NCI-H2196 treated with DMSO at 0.1 percent for 48 hours (cell line): Measurements from ENCODE around the gene SPINT2.
"Not testable (repeated sequence)": the region's sequence is repeated elsewhere in the genome, so short reads cannot be mapped to it uniquely, and the experiment has no call there.

Source experiments
- DNase-seq: peaks from one replicate; lab custom pipeline; 2025; ENCODE audit not compliant: unreplicated experiment; lab: John Stamatoyannopoulos, UW

SPINT2 gene, protein sequence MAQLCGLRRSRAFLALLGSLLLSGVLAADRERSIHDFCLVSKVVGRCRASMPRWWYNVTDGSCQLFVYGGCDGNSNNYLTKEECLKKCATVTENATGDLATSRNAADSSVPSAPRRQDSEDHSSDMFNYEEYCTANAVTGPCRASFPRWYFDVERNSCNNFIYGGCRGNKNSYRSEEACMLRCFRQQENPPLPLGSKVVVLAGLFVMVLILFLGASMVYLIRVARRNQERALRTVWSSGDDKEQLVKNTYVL

DNA sequence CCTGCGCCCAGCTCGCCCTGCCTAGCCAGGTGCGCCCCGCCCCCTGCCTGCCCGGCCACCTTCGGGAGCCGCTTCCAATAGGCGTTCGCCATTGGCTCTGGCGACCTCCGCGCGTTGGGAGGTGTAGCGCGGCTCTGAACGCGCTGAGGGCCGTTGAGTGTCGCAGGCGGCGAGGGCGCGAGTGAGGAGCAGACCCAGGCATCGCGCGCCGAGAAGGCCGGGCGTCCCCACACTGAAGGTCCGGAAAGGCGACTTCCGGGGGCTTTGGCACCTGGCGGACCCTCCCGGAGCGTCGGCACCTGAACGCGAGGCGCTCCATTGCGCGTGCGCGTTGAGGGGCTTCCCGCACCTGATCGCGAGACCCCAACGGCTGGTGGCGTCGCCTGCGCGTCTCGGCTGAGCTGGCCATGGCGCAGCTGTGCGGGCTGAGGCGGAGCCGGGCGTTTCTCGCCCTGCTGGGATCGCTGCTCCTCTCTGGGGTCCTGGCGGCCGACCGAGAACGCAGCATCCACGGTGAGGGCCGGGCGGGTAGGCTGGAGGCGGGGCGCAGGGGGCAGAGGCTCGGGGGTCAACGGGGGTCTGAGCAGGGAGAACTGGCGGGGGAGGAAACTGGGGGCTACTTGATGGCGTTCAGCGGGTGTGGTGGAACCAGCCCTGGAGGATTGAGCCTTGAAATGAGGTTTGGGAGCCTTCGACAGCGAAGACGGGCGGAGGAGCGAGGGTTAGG is at the start of gene SPINT2:
Gene SPINT2 (plus strand): TSS at position 88 of the 727 bp plus-strand sequence. CDS start 320 bp downstream, at position 408.
- no peak for DNase-seq

DNA sequence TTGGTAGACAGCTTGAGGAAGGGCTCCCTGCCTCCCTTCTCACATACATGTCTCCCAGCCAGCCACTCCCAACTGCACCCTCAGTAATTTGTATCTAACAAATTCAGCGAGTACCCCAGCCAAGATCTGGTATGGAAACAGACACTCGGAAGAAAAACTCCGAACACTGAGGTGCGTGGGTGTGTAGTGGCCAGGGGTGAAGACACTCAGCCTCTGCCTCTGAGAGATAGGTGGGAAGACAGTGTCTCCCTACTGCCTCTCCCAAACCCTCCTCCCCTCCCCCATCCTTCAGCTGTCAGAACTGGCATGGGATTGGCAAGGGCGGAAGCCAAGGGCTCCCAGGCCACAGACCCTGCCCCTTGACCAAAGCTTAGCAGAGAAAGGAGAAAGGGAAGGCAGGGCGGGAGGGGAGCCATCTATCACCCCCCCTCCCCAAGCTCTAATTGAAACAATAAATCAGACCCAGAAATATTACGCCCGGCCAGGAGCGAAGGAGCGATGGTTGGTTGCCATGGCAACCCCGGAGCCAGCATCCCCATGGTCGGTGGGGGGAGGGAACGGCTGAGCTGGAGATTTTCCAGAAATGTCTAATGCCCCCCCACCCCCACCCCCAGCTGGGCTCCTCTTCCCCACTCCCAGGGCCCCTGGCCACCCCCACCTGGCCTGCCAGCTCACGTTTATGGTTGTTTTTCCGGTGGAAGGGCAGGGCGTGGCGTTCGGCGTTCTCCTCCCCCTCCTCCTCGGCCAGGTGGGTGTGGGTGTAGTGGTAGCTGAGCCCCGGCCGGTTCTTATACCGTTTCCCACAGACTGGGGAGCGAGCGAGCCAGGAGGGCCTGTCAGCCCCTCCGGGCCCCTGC is 47.4 kb upstream of the SPINT2 start:
- no peak for DNase-seq

DNA sequence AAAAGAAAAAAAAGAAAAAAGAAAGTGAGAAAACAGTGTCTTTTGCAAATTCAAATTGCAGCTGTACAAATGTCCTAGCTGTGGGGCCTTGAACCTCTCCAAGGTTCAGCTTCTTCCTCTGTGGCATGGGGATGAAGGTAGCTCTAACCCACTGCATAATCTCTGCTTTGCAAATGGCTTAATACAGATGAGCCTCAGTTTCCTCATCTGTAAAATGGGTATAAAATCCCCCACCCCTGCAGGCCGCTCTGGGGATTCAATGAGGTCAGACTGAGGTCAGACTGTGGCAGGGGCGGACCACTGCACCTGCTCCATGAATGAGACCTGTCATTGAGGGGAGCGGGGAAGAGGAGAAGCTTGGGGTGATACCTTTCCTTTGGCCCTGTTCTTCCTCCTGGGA is 46.2 kb upstream of the SPINT2 start:
- DNase-seq: no peak

DNA sequence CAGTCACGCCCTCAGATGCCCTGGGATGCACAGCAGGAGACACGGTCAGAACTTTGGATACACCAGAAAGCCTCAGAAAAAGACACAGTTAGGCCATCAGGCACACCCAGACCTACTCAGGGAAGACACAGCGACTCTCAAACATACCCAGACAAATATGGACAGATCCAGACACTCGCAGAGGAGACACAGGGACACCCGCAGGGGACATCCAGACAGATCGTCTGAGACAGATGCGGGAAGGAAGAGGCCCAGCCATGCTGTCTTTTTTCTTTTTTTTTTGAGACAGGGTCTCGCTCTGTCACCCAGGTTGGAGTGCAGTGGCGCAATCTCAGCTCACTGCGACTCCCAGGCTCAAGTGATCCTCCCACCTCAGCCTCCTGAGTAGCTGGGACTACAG is 45.2 kb upstream of the SPINT2 start:
- DNase-seq: no peak

DNA sequence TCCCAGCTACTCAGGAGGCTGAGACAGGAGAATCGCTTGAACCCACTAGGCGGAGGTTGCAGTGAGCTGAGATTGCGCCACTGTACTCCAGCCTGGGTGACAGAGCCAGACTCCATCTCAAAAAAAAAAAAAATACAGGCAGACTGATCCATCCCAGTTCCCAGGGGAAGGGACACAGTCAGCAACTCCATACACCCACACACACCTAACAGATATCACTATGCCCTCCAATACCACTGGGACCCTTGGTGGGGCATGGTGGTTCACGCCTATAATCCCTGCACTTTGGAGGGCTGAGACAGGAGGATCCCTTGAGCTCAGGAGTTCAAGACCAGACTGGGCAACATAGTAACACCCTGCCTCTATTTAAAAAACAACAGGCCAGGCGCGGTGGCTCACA is 43.0 kb upstream of the SPINT2 start:
- DNase-seq: no peak

DNA sequence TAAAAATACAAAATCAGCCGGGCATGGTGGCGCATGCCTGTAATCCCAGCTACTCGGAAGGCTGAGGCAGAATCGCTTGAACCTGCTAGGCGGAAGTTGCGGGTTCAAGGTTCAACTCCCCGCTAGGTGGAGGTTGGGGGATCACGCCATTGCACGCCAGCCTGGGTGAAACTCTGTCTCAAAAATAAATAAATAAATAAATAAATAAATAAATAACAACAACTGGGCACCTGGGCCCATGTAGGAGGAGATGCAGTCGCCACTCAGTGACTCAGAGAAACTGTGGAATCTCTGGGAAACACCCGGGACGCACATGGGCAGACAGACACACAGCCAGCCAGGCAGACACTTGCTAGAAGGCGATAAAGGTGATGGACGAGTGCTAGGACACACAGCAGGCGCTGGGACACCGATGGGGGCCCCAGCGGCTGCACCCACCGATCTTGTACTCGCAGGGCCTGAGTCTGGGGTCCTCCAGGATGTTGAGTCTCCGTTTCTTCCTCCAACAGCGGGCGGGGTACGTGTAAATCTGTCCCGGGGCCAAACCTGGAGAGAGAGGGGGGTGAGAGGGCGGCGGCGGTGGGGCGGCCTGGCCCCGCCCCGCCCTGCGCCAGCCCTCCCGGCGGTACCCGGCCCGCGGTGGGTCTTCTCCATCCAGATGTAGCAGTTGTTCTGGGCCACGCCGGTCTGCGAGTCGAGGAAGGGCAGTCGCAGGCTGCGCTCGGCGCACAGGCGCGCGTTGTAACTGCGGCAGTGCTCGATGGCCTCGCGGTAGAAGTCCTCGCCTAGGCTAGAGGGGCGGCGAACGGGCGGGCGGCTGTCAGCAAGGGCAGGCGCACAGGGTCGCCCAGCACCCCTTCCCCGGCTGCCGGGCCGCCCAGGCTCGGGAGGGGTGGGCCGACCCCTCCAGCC is 42.2 kb upstream of the SPINT2 start:
- DNase-seq: no peak

DNA sequence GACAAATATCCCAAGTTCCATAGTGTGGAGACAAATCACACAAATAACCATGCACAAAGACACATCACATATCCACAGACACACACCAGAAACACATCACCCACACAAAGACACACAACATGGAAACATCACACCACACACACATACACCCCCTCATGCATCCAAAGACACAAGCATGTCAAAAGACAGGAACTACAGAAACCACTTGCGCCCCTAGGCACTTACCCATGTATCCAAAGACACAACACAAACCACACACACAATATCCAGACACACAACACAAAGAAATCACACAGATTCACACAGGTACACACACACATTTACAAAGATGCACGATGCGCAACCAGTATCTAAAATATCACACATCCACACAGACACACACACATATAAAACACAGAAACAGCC is 41.3 kb upstream of the SPINT2 start:
- DNase-seq: no peak

DNA sequence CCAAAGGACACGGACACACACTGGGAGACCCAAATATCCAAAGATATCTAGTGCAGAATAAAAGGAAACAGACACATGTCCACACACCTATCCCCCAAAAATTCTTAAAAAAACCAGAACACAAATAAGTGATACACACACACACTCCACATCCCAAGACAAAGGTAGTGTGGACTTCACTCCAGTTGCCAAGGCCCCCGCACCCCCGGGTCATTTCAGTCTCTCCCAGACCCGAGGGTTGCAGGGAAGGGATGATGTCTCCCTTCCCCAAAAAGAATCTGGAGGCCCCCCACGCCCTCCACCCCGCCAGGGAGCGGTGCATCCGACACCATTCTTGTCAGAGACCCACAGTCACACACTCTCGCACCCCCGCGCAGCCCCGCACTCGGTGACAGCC is 40.8 kb upstream of the SPINT2 start:
- DNase-seq: no peak

DNA sequence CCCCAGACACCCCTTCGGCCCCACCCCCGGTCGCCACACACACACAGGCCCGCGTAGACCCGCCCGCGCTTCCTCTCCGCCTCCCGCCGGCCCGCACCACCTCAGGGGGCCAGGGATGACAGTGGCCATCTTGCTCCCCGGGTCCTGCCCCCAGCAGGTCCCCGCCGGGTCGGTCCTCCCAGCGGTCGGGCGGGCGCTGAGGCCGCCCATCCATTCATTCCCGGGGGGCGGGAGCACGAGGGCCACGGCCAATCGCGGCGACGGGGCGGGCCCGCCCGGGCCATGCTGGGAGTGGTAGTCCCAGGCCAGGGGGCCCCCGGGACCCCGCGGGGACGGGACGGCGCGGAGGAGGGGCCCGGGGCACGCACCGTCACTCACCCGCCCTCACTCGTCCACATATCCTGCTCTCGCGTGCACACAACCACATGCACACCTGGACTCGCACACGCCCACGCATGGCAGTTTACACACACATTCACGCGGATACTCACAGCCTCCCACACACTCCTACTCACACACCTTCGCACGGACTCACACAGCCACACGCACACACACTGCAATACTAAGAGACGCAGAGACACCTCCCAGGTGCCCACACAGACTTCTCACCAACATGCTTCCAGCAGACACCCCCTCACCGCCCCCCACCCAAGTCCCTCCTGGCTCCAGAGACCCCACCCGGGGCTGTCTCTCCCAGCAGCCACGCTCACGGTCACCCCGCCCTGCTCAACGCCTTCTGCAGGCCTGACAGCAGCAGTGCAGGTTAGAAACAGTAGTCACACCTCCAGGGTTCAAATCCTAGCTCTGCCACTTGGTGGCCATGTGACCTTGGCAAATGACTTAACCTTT is 40.1 kb upstream of the SPINT2 start, which contains the start of gene DPF1:
Gene DPF1 (minus strand): TSS at position 209 of the 849 bp plus-strand sequence. CDS start 80 bp downstream, at position 129.
- peak; percentile 49 for DNase-seq

DNA sequence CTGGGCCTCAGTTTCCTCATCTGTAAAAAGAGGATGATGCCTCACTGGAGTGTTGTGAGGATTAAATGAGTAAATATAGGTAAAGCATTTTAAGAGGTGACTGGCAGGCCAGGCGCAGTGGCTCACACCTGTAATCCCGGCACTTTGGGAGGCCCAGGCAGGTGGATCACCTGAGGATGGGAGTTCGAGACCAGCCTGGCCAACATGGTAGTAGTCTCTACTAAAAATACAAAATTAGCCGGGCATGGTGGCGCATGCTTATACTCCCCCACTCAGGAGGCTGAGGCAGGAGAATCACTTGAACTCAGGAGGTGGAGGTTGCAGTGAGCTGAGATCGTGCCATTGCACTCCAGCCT is 39.5 kb upstream of the SPINT2 start:
- not testable (repeated sequence) for DNase-seq

DNA sequence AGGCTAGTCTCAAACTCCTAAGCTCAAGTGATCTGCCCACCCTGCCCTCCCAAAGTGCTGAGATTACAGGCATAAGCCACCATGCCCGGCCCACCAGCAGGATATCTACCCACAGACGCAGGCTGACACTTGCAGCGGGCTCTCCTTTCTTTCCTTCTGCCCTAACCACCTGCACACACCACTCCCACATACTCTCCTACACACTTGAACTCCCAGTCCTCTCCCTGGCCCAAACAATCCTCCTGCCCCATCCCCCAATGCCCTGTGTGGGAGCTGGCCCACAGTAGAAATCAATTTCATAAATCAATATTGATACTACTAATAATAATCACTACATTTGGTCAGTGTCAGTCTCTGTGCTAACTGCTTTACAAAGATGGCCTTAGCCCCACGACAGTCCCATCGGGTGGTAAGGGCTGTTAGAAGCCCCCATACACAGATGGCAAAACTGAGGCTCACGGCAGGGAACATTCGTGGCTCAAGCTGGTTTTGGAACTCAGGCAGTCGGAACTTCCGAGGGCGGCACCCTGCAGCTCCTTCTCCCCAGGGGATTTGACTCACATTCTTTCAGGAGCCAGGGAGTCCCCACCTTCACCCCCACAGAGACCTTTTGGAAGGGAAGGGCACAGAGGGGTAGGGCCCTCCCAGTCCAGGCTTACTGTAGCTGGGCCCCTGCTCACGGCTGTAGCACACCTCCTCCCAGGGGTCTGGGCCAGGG is 36.9 kb upstream of the SPINT2 start:
- DNase-seq: no peak

DNA sequence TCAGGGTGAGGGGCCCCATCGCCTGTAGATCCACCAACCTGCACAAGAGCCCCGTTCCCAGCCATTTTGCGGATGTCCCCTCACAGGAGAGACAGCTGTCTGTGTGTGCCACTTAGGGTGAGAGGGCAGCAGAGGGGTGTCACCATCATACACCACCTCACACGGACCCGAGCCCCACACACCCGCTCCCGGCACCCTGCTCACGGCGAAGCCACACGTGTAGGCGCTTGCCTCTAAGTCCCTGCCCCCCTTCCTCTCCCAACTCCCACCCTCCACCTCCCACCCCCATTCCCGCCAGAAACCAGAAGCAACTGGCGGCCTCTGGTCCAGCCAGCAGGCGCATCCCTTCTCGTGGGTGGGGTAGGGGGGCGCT is 36.4 kb upstream of the SPINT2 start:
- DNase-seq: no peak

DNA sequence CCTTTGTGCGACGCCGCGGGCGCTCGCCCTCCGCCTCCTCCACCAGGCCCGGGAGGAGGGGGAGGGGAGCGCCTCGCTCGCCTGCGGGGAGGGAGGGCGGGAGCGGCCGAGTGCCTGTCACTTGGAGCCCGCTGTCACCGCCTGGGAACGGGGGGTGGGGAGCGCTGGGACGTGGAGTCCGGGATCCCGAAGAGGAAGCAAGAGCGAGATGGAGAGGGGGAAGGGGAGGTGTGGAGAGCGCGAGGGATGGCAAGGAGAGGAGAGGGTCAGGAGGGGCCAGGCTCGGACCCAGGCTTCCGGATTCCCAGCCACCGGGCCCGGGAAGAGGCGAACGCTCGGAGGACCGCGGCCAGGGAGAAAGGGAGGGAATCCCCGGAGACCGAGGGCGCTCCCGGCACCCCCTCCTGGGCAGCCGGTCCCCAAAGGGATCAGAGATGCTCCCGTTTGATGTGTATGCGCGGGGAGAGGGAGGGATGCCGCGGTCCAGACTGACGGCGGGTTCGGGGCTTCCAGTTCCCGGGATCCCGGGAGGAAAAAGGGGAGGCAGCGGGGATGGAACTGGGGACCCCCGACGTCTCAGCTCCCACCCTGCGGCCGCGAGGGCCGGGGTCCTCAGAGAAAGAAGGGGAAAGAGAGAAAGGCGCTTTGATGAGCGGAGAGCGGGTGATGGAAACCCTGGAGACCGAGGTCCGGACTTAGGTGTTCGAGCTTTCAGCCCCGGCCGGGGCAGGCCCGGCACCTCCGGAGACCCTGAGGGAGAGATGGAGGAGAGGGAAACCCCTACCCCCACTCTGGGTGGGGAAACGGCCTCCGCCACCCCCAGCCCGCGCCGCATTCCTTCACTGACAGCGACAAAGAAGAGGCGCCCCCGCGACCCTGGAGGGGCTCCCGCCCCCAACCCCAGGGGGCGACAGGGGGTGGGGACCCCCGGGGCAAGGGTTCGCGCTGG is 35.6 kb upstream of the SPINT2 start:
- DNase-seq: no peak

DNA sequence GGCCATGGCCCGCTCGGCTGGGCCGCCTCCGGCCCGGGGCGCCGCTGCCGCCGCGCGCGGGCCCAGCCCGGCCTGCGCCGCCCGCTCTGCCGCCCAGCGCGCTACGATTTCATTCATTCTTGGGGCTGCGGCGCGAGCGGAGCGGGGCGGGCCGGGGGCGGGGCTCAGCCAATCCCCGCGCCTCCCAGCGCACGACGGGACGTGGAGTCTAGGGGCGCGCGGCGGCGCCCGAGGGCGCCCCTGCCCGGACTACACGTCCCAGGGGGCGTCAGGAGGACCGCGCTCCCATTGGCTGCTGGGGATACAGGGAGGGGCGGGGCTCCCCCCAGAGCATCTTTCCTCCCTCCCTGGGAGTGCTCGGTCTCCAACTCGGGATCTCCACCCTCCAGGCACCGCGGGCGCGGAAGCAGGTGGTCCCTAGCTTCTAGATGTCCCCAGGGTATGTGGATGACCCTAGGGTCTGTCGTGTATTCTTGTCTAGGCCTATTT is 34.7 kb upstream of the SPINT2 start:
- DNase-seq: peak; percentile 72

DNA sequence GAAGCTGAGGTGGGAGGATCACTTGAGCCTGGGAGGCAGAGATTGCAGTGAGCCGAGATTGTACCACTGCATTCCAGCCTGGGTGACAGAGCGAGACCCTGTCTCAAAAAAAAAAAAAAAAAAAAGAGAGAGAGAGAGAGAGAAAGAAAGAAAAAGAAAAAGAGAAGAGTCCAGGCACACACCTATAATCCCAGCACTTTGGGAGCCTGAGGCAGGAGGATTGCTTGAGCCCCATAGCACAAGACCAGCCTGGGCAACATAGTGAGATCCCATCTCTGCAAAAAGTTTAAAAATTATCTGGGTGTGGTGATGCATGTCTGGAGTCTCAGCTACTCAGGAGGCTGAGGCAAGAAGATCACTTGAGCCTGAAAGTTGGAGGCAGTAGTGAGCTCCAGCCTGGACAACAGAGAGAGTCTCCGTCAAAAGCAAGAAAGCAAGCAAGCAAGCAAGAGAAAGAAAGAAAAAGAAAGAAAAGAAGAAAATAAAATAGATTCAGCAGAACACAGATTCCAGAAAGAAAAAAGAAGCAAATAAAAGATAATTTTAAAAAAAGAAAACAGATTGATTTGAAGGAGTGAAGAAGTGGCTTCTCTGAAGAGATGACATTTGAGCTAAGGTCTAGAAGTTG is 33.8 kb upstream of the SPINT2 start:
- DNase-seq: not testable (repeated sequence)

DNA sequence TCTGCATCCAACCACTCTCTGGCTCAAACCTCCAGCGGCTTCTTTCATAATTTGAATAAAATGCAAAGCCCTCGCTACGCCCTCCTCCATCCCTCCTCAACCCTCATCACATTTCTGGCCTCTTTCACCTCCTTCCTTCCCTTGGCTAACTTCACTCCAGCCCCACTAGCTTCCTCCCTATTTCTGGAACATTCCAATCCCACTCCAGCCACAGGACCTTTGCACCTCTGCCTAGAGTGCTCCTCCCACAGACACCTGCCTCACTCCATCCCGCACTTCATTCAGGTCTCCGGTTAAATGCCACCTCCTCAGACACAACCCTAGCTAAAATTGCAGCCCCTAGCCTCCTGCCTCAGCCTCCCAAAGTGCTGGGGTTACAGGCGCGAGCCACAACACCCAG is 32.5 kb upstream of the SPINT2 start:
- no peak for DNase-seq

DNA sequence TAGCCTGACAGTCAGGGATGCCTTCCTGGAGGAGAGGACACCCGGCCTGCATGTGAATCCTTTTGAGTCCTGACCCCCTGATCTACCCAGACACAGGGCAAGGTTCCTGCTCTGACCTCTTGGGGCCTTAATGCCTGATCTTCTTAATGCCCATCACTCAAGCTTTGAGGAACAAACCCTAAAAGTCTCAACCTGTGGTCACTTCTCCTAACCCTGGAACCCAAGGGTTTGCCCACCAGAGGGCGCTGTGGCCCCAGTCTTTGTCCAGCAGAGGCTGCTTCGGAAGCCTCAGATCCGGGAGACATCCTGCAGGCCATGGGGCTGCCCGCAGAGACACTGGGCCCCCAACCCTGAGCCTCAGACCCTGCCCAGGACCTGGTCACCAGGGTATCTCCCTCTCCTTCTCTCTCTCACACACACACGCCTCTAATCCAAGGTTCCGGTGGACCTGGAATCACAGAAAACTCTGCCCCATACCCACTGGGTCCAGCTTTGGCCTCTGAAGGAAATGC is 30.6 kb upstream of the SPINT2 start:
- DNase-seq: no peak
